PC-3 (cell line): ENCODE data around the gene HABP4. TPM values are rescaled to one million over a fixed set of nuclear protein-coding genes. Genes with fewer than 3 reads are reported as not detected.

Experiments
- ATAC-seq: fragments of 200-7000 bp; cut with Tn5 transposase; 2 replicates; pipeline ENCODE4 v1.9.1; 2020; ENCODE audit warnings: mild to moderate bottlenecking, moderate library complexity
- Bru-seq: library from RNA; stranded (reverse); fragments of 400-500 nt; gene quantifications from one replicate; lab custom pipeline; 2021; lab: Mats Ljungman, UMichigan
- BruChase-seq, 2 experiments: library from RNA; stranded (reverse); fragments of 400-500 nt; gene quantifications; one replicate each; lab custom pipeline; 2021; lab: Mats Ljungman, UMichigan
- BruUV-seq: library from RNA; stranded (reverse); fragments of 400-500 nt; replicated peaks from 2 replicates; lab custom pipeline; 2021; lab: Mats Ljungman, UMichigan
- CTCF ChIA-PET: fragments of 300-600 bp; sonication (Branson Sonifier 250); formaldehyde crosslinking; loops from one replicate; lab custom pipeline; 2022; ENCODE audit warnings: antibody characterized with exemption; lab: Charles Lee
- POLR2A ChIA-PET: fragments of 300-600 bp; sonication (Branson Sonifier 250); formaldehyde crosslinking; loops from one replicate; lab custom pipeline; 2022; ENCODE audit warnings: antibody characterized with exemption; ENCODE audit not compliant: unreplicated experiment; lab: Charles Lee
- DNase-seq: peaks from one replicate; pipeline ENCODE4 v3.0.0-alpha.2; 2015
- H2AFZ ChIP-seq: fragments of 300-600 bp; sonication (generic); 2 replicates; pipeline ENCODE4 v1.6.0; 2016; ENCODE audit warnings: antibody characterized with exemption, low read length
- H3F3A ChIP-seq: fragments of 300-600 bp; sonication (generic); one replicate; pipeline ENCODE4 v1.6.0; 2017; ENCODE audit warnings: antibody characterized with exemption, low read length, control low read depth, mild to moderate bottlenecking; ENCODE audit not compliant: unreplicated experiment
- H3K27ac ChIP-seq: fragments of 300-600 bp; sonication (generic); 2 replicates; pipeline ENCODE4 v1.5.1; 2016; ENCODE audit warnings: mild to moderate bottlenecking, low read length
- H3K27me3 ChIP-seq: fragments of 300-600 bp; sonication (generic); 2 replicates; pipeline ENCODE4 v1.6.1; 2016; ENCODE audit warnings: low read length, mixed read lengths
- H3K36me3 ChIP-seq: fragments of 300-600 bp; sonication (generic); 2 replicates; pipeline ENCODE4 v1.6.1; 2016; ENCODE audit warnings: low read depth, mixed run types, low read length, mixed read lengths
- H3K4me1 ChIP-seq: fragments of 300-600 bp; sonication (generic); 2 replicates; pipeline ENCODE4 v1.5.1; 2016; ENCODE audit warnings: low read length; ENCODE audit not compliant: insufficient read depth
- H3K4me2 ChIP-seq: fragments of 300-600 bp; sonication (generic); 2 replicates; pipeline ENCODE4 v1.6.0; 2016; ENCODE audit warnings: low read length
- H3K4me3 ChIP-seq: fragments of 300-600 bp; sonication (generic); 2 replicates; pipeline ENCODE4 v1.5.1; 2016; ENCODE audit warnings: mild to moderate bottlenecking, low read length, mixed read lengths
- H3K79me2 ChIP-seq: fragments of 300-600 bp; sonication (generic); 2 replicates; pipeline ENCODE4 v1.6.1; 2017; ENCODE audit warnings: low read length, mixed read lengths
- H3K9ac ChIP-seq: fragments of 300-600 bp; sonication (generic); 2 replicates; pipeline ENCODE4 v1.6.0; 2016; ENCODE audit warnings: mild to moderate bottlenecking, low read length
- H3K9me2 ChIP-seq: fragments of 300-600 bp; sonication (generic); replicated peaks from 2 replicates; pipeline ENCODE4 v1.6.1; 2016; ENCODE audit warnings: mixed run types, low read length, mixed read lengths
- H3K9me3 ChIP-seq: fragments of 300-600 bp; sonication (generic); 2 replicates; pipeline ENCODE4 v1.6.1; 2016; ENCODE audit warnings: low read length, mixed read lengths
- H4K20me1 ChIP-seq: fragments of 300-600 bp; sonication (generic); 2 replicates; pipeline ENCODE4 v1.6.1; 2016; ENCODE audit warnings: low read length, mixed read lengths
- CTCF ChIP-seq: fragments of 300-600 bp; sonication (generic); conservative IDR thresholded peaks from 2 replicates; pipeline ENCODE4 v1.5.1; 2017; ENCODE audit warnings: antibody characterized with exemption, low read depth, mild to moderate bottlenecking, low read length
- EZH2 ChIP-seq: fragments of 300-600 bp; sonication (generic); IDR thresholded peaks from one replicate; pipeline ENCODE4 v1.6.1; 2017; ENCODE audit warnings: antibody characterized with exemption, mild to moderate bottlenecking, low read length; ENCODE audit not compliant: unreplicated experiment
- EZH2phosphoT487 ChIP-seq: fragments of 300-600 bp; sonication (generic); IDR thresholded peaks from 2 replicates; pipeline ENCODE4 v1.6.1; 2018; ENCODE audit warnings: mild to moderate bottlenecking, antibody characterized with exemption, low read length, borderline replicate concordance
- intact Hi-C: fragments of 100-400 bp; cut with micrococcal nuclease; formaldehyde crosslinking; loops from 2 replicates; pipeline ENCODE4 v1.9.0; 2023
- long read RNA-seq: library from polyadenylated mRNA; unstranded; transcript quantifications from one replicate; pipeline ENCODE4 v2.0.0, GENCODE V29; 2021; ENCODE audit not compliant: unreplicated experiment
- total RNA-seq: library from RNA; depleted of rRNA; stranded (reverse); fragments of >200 nt; gene quantifications from 2 replicates; pipeline ENCODE4 v1.2.3, GENCODE V29; 2014; rRNA removed

HABP4 gene
- total RNA-seq (6.6 and 9.2 TPM in 2 replicates), Bru-seq, nascent RNA (percentile 64 among the genes with signal in this experiment), BruChase-seq, experiment 1, labeled RNA remaining after a 6-hour chase (percentile 68 among the genes with signal in this experiment), BruChase-seq, experiment 2, labeled RNA remaining after a 2-hour chase (percentile 70 among the genes with signal in this experiment)
- long read RNA-seq, transcript HABP4-201 (8 exons, 2,615 nt): major isoform, 99 of 130 reads
- long read RNA-seq, partial matches to known transcripts: 5 of 130 reads
- long read RNA-seq, other reads (novel, unspliced or antisense): 25 of 130 reads

GRCh38 chr9:96449845-96450612, at the start of gene HABP4:
Gene HABP4 (plus strand): TSS chr9:96450169. CDS start chr9:96450280, 111 bp downstream.
- Histone ChIP-seq H3K36me3 (no peaks in the 10 kb centered on the region), H3K9ac (peak within 1 kb of the TSS; percentile 45), H4K20me1 (no peaks in the 10 kb centered on the region), H3K4me1 (peaks cover 18% of the 10 kb centered on the region), H2AFZ (peak within 1 kb of the TSS; percentile 83), H3K27ac (no peak within 1 kb of the TSS), H3K9me2 (no peaks in the 10 kb centered on the region), H3K4me3 (peak within 1 kb of the TSS; percentile 77), H3F3A (no peaks in the 10 kb centered on the region), H3K4me2 (peak within 1 kb of the TSS; percentile 87), H3K79me2 (peaks cover 22% of the 10 kb centered on the region), H3K9me3 (no peaks in the 10 kb centered on the region), H3K27me3 (no peaks in the 10 kb centered on the region)
- DNase-seq (peak; percentile 91), ATAC-seq (peak; percentile 93)
- CTCF ChIA-PET: interaction anchor here (0.5 kb wide), 1 partner anchor 105 kb away, joined by 5 read pairs; no protein-coding TSS in a partner anchor
- no peak for TF ChIP-seq EZH2
- TF ChIP-seq CTCF: no peak
- no peak for TF ChIP-seq EZH2phosphoT487
- no TSS peak for BruUV-seq
- POLR2A ChIA-PET: interaction anchor here (0.6 to 1.0 kb wide), 4 partner anchors 31 to 205 kb away, joined by 3 to 8 read pairs (median 4); partner anchors contain the start of gene PRXL2C
- intact Hi-C loops: loop anchor here (2.0 to 5.0 kb wide), 2 partner anchors 31 to 217 kb away; partner anchors contain the start of gene ZNF367

GRCh38 chr9:96408409-96409280, 41.3 kb upstream of the HABP4 start:
- Histone ChIP-seq H3K9ac (no peak overlapping the region), H3K4me3 (no peak overlapping the region), H2AFZ (no peak overlapping the region), H3F3A (no peaks in the 10 kb centered on the region), H3K9me2 (no peaks in the 10 kb centered on the region), H3K4me1 (no peaks in the 10 kb centered on the region), H3K79me2 (peaks cover 58% of the 10 kb centered on the region), H3K27me3 (no peaks in the 10 kb centered on the region), H3K36me3 (peaks cover 5% of the 10 kb centered on the region), H3K4me2 (no peak overlapping the region), H4K20me1 (peaks cover 5% of the 10 kb centered on the region; the same call in 1 of the 2 replicates), H3K9me3 (no peaks in the 10 kb centered on the region), H3K27ac (no peak overlapping the region)
- TF ChIP-seq EZH2 (no peak), CTCF (no peak)
- CTCF ChIA-PET: no interaction called here
- intact Hi-C loops: no loop called here
- no TSS peak for BruUV-seq
- POLR2A ChIA-PET: no interaction called here
- DNase-seq: no peak
- no peak for ATAC-seq
